Nephron progenitor cell (in vitro differentiated cells): Measurements from ENCODE around the gene FAM13A.

Experiments
- DNase-seq: peaks from one replicate; pipeline ENCODE4 v3.0.0; 2021
- H3K27ac Mint-ChIP-seq: 2 replicates; pipeline ENCODE4 v1.8.0; 2021; ENCODE audit warnings: mild to moderate bottlenecking, moderate library complexity, mixed read lengths
- H3K27me3 Mint-ChIP-seq: 2 replicates; pipeline ENCODE4 v1.8.0; 2021; ENCODE audit warnings: mild to moderate bottlenecking, low read depth, mixed read lengths; ENCODE audit not compliant: poor library complexity
- H3K36me3 Mint-ChIP-seq: 2 replicates; pipeline ENCODE4 v1.8.0; 2021; ENCODE audit warnings: low read depth, mixed read lengths
- H3K4me1 Mint-ChIP-seq: 2 replicates; pipeline ENCODE4 v1.8.0; 2021; ENCODE audit warnings: mixed read lengths
- H3K4me3 Mint-ChIP-seq: 2 replicates; pipeline ENCODE4 v1.8.0; 2021; ENCODE audit warnings: mild to moderate bottlenecking, moderate library complexity, mixed read lengths
- H3K9me3 Mint-ChIP-seq: 2 replicates; pipeline ENCODE4 v1.8.0; 2021; ENCODE audit warnings: mild to moderate bottlenecking, moderate library complexity, mixed read lengths
- TF ChIP-seq, protein P1 (sequence below): fragments of 200-600 bp; sonication (generic); IDR thresholded peaks from 2 replicates; pipeline ENCODE4 v1.5.0; 2021; ENCODE audit warnings: antibody characterized with exemption

Gene FAM13A

GRCh38 chr4:88753658-88754571 is 303.1 kb downstream of the FAM13A start:
- H3K4me3 Mint-ChIP-seq = no peak overlapping the region
- no peak for DNase-seq
- H3K27ac Mint-ChIP-seq = no peak overlapping the region
- peaks cover 11% of the 10 kb centered on the region for H3K4me1 Mint-ChIP-seq
- no peaks in the 10 kb centered on the region for H3K27me3 Mint-ChIP-seq
- H3K36me3 Mint-ChIP-seq = peaks cover 51% of the 10 kb centered on the region
- no peaks in the 10 kb centered on the region for H3K9me3 Mint-ChIP-seq
- TF ChIP-seq, protein P1, sequence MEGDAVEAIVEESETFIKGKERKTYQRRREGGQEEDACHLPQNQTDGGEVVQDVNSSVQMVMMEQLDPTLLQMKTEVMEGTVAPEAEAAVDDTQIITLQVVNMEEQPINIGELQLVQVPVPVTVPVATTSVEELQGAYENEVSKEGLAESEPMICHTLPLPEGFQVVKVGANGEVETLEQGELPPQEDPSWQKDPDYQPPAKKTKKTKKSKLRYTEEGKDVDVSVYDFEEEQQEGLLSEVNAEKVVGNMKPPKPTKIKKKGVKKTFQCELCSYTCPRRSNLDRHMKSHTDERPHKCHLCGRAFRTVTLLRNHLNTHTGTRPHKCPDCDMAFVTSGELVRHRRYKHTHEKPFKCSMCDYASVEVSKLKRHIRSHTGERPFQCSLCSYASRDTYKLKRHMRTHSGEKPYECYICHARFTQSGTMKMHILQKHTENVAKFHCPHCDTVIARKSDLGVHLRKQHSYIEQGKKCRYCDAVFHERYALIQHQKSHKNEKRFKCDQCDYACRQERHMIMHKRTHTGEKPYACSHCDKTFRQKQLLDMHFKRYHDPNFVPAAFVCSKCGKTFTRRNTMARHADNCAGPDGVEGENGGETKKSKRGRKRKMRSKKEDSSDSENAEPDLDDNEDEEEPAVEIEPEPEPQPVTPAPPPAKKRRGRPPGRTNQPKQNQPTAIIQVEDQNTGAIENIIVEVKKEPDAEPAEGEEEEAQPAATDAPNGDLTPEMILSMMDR = no peak

GRCh38 chr4:88752754-88753153 is 304.2 kb downstream of the FAM13A start:
- Mint-ChIP-seq H3K4me3 (no peak overlapping the region), H3K36me3 (peaks cover 63% of the 10 kb centered on the region), H3K9me3 (no peaks in the 10 kb centered on the region), H3K27me3 (no peaks in the 10 kb centered on the region), H3K4me1 (no peaks in the 10 kb centered on the region), H3K27ac (peak overlapping the region; percentile 41)
- no peak for DNase-seq
- TF ChIP-seq, protein P1 = no peak

GRCh38 chr4:88752076-88752463 is 304.9 kb downstream of the FAM13A start:
- peaks cover 69% of the 10 kb centered on the region for H3K36me3 Mint-ChIP-seq
- H3K27me3 Mint-ChIP-seq = no peaks in the 10 kb centered on the region
- TF ChIP-seq, protein P1 = no peak
- no peak for DNase-seq
- H3K4me3 Mint-ChIP-seq = no peak overlapping the region
- H3K9me3 Mint-ChIP-seq = no peaks in the 10 kb centered on the region
- no peak overlapping the region for H3K27ac Mint-ChIP-seq
- H3K4me1 Mint-ChIP-seq = no peaks in the 10 kb centered on the region

DNA sequence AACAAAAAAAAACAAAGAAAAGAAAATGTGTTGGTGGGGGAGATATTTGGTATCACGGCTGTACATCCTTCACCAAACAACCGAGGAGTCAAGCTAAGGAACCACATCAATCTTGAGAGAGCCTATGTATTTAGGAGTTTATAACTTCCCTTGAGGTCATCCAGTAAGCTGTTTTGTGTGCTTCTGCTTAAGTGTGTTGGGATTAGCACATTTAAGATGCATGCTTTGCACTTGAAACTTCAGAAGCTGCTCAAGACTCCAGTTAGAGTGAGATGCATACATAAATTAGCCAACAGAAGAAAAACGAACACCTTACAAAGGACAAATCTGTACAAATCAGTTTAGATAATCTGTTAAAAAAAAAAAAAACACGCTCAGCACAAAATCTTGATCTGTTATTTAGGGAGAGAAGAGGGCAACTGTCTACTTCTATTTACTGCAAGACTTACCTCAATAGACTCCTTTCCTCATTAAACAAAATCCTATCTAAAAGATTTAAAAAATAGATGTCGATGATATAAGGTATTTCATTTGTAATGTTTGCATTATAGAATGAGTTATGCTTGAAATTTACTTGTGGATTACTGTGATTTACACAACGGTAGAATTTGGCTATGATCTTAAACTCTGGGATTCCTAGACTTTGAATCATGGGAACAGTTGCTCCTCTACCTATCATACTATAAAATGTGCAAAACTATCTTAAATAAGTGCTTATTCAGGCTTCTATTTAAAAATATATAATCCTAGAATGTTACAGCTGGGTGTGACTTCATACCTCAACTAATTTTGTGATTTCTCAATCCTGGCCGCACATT is 305.5 kb downstream of the FAM13A start:
- H3K9me3 Mint-ChIP-seq = no peaks in the 10 kb centered on the region
- H3K27me3 Mint-ChIP-seq = no peaks in the 10 kb centered on the region
- H3K4me3 Mint-ChIP-seq = no peak overlapping the region
- H3K4me1 Mint-ChIP-seq = no peaks in the 10 kb centered on the region
- no peak for DNase-seq
- peak overlapping the region; percentile 29 for H3K27ac Mint-ChIP-seq
- peaks cover 75% of the 10 kb centered on the region for H3K36me3 Mint-ChIP-seq
- TF ChIP-seq, protein P1 = no peak

DNA sequence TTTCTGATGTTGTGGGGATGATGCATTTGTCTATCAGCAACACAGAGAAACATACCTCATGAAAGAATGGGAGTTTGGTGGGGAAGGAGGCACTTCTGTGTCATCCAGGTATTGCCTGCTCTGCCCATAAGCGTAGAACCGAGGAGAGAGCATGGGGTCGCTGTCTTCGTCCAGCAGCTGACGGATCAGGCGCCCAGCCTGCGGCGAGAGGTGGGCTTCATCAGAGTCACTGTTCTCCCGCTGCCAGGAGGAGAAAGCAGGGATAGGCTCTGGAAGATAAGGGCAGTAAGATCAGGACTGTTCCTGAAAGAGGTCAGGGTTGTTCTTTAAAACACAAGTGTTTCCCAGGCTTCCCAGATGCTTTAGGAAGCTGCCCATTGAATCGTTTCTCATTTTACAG is 306.6 kb downstream of the FAM13A start:
- no peak overlapping the region for H3K4me3 Mint-ChIP-seq
- peaks cover 4% of the 10 kb centered on the region for H3K4me1 Mint-ChIP-seq
- peak overlapping the region; percentile 85 for H3K27ac Mint-ChIP-seq
- H3K9me3 Mint-ChIP-seq = no peaks in the 10 kb centered on the region
- DNase-seq = no peak
- TF ChIP-seq, protein P1 = no peak
- H3K36me3 Mint-ChIP-seq = peaks cover 80% of the 10 kb centered on the region
- no peaks in the 10 kb centered on the region for H3K27me3 Mint-ChIP-seq
